Femur (tissue), 1 donor: Measurements from ENCODE around the gene ANO6.
"Not testable (repeated sequence)": the region's sequence is repeated elsewhere in the genome, so short reads cannot be mapped to it uniquely, and the experiment has no call there.

ENCODE experiments used
- DNase-seq: peaks from one replicate; pipeline ENCODE4 v3.0.0-alpha.2; 2017

ANO6 gene

DNA sequence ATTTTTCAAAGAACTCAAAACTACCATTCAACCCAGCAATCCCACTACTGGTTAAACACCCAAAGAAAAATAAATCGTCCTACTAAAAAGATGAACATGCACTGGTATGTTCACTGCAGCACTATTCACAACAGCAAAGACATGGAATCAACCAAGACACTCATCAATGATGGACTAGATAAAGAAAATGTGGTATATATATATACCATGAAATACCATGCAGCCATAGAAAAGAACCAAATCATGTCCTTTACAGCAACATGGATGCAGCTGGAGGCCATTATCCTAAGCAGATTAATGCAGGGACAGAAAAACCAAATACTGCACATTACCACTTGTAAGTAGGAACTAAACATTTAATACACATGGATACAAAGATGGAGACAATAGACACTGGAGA lies 3.8 kb upstream of the ANO6 start:
- no peak for DNase-seq

DNA sequence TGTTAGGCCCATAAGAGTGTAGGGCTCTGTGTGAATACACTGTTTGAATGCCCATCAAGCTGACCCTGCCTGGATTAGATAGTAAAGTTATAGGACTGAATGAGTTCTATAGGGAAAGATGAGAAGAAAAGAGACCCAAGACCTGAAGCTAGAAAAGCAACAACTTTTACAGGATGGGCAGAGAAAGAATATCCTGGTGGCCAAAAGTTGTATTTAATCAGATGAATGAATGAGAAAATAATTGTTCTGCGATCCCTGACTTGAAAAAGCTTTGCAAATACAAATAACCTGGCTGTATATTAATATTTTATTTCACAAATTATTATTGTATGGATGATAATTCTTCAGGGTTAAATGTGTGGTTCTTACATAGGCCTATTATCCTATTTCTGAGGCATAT lies 2.8 kb upstream of the ANO6 start:
- DNase-seq = no peak

DNA sequence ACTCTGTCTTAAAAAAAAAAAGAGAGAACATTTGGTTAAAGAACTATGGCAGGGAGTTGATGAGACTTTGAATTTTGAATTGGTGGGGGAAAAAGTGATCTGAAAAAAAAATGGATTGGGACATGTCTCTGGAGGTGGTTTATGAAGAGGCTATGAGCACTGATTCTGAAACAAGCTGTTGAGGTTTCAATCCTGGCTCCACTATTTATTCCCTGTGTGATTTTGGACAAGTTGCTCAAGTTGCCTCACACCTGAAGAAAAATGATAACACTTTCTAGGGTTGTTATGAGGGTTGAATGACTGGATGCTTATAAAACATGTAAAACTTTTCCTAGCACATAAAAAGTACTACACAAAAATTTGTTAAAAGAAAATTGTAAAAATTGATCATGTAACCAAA lies 1.8 kb upstream of the ANO6 start:
- DNase-seq = no peak

DNA sequence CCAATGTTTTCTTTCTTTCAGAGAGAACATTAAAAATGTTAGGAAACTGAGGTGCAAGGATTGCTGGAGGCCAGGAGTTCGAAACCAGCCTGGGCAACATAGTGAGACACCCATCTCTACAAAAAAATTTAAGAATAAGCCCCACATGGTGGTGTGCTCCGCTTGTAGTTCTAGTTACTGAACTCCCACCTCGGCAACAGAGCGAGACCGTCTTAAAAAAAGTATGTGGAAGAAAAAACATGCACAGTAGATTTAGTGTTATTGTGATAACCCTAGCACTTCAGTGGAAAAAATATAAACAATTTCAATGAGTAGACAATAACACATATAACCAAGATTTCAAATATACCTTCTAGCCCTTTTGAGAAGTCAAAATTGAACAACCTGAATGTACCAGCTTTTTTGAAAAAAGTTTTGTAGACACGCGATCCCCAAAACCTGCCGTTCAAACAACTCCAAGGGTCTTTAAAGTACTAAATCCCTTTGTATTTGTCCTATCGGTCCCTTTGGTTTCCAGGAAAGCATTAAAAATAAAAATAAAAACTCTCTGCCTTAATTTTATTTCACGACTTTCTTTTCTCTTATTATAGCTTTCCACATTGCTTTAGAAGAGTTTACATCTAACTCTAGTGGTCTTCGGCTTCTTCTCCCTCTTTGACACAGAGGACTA lies 1.0 kb upstream of the ANO6 start:
- DNase-seq = peak; percentile 45

DNA sequence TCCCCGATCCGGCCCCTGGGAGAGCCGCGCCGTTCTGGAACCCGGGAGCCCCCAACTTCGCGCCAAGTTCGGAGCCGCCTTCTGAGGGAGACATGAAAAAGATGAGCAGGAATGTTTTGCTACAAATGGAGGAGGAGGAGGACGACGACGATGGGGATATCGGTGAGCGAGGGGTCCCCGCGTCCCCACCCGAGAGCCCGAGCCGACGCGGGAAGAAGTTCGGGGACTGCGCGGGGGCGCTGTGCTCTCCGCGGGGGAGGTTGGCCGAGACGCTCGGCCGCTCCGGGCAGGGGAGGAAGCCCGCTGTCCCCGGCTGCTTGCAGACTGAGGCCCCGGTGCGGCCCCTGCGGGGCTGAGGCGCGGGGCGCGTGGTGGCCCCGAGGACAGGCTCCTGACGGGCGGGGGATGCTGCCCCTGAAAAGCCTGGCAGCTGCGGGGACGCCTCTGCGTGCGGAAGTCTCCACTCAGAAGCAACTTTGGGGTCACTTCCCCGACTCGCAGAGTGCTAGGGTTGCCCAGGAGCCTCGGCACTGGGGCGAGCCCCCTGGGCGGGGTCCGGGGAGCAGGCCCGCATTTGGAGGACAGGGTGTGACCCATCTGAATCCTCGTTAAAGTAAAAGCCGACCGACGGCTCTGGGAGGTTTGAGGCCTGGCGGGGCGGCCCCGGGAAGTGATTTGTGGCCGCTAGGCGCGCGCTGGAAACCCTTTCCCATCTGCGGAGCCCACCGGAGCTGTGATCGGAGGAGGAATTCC lies 511 bp downstream of the ANO6 start:
- DNase-seq = peak; percentile 68

DNA sequence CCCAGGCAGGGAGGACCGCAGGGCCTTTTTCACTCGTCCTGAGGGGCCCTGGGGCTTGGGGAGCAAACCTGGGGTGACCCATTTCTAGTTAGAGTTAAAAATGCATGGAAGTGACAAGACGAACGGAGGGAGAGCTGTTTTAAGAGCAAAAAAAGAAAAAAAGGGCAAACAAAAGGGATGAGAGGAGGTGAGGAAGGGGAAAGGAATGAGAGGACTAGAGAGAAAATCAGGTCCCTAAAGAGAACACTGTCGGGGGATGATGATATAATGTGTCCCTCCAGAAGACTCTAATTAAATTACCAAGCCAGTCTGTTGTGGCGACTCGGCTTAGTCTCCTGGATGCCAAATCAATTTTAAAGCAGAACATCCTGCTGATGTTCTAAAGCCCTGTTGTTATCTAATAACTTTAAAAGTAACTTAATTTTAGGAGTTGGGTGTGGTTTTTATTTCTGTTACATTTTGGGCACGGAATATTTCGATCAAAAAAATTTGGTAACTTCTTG lies 1.1 kb downstream of the ANO6 start:
- no peak for DNase-seq

DNA sequence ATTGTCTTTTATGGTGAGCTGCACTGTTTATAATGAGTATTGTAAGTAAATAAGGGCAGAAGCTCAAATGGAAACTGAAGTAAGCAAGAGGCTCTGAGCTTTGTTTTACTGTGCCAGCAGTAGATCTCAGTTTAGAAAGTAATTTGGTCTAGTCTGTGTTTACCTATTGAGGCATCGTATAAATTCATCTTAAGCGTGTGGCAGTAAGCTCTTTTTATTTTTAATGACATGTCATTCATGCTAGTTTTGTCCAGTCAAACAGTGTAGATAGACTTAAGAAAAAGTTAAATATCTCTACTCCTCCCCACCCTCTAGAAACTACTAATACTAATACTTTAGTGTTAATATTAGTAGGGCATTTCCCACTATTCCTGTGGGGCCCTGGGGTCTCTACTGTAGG lies 2.0 kb downstream of the ANO6 start:
- no peak for DNase-seq

DNA sequence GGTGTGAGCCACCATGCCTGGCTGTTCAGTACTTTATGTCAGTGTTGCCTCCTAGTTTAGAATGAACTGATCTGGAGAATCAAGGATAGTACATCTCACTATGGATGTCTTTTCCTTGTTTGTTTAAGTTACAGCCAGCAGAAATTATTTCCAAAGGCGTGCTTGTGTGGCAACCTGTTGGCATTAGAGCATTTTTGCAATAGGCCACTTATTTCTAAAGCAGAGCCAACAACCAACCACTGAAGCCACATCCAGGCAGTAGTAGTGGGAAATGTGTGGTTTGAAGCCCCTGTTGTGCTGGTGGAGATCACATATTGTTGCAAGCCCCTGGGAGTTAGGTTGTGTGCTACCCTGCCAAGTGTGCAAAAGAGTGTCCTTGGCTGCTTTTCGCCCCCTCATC lies 3.7 kb downstream of the ANO6 start:
- no peak for DNase-seq

DNA sequence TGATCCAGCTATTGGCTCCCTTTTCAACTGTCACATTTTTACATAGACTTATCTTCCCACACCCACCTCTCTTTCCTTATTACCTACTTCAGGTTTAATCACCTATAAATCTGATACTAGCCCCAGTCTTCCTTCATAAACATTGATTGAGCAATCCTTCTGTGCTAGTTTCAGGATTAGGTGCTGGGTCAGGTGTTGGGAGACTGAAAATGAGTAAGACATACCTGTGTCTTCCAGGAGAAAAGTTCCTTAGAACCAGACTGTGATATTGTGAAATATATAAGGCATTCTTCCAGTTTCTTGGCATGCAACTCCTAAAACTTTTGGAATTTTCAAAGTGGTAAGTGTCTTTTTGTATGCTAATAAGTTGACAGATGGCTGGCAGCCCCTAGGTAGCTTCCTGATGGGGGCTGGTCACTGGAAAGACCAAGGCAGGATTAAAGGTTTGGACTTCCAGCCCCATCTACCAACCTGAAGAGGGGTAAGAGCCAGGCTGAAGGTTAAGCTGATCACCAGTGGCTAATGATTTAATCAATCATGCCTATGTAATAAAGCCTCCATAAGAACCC lies 4.6 kb downstream of the ANO6 start:
- no peak for DNase-seq

DNA sequence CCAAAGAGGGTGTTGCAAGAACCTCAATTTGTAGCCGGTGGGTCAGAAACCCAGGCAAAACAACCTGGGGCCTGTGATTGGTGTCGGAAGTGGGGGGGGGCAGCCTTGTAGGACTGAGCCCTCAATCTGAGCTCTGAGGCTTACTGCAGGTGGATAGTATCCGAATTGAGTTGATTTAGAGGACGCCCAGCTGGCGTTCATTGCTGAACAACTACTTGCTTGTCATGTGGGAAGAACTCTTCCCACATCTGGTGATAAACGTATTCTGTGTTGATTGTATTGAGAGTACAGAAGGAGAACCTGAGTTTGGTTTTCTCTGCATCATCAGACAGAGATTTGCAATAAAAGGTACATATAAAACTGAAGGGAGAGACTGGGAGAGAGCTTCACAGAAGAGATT lies 5.1 kb downstream of the ANO6 start:
- no peak for DNase-seq

DNA sequence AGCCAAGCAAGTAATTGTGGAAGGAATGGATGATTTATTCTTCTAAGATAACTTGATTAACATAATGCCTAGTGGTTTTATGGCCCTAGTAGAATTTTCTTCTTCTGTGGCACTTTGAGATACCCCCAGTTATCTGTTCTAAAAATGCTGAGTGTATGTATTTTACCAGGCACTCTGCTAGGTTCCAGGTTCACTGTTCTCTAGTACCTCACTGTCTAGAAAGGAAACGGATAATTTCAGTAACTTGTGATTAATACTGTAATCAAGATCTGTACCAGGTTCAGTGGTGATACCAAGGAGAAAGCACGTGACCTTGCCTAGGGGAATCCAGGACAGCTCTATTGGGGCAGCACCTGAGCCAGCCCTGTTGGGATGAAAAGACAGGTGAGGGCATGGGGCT lies 8.0 kb downstream of the ANO6 start:
- no peak for DNase-seq

DNA sequence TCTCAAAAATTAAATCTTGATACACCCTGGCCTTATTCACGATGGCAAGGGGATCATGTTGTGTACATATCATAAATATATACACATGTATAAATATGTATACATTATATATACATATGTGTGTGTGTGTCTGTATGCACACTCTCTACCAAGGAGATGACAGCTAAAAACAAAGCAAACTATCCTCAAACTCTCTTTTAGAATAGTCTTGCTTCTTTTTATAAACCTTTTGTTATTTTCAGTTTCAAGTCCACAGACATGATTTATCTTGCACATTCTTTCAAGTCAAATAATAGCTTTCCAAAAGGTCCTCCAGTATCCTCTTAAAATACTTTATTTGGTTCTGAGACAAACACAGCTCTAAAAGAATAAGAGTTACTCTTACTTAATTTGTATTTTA lies 8.4 kb downstream of the ANO6 start:
- DNase-seq = no peak

DNA sequence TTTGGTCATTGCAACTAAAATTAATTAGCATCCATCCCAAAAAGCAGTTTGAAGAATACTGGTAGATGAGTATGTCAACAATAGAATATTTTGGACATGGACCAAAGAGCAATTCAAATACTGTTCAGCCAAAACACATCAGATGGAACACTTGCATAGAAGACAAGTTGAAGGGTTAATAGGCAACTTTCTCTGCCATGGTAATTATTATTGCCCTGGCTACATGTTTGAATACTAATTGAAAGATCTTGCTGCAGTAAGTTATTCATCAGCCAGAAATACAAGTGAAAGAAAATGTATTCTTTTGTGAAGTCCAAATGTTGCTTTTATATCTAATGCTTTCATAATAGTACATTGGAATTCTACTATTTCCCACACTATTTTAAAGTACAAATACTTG lies 10.1 kb downstream of the ANO6 start:
- no peak for DNase-seq

DNA sequence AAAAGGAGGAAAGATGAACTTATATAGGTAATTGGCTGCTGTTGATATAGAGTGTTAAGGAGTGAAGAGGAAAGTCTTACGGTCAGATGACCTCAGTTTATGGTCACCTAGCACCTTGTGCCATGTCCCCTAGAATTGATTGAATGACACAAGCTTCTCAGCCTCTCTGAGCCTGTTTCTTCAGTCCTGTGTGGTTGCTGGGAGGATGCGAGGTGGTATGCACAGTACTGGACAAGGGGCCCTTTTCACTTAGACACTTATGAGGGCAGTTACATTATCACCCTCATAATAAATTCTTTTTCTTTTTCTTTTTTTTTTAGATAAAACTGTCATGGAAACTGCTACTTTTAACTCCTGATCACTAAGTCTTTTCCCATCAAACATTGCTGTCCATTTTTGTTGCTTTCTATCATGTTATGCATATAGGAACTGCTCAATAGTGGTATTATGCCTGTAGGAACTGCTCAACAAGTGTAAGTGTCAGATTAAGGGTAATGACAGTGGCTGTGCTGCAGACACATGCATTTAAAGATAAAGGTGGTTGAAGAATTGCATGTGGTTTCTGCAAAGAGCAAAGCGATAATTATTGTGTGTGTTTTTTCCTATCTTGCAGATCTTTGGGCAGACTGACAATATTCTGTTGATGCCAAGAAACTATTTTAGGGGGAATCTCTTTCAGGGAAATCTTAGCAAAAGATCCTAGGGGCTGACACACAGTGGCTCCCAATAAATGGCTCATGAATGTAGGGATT lies 11.6 kb downstream of the ANO6 start:
- no peak for DNase-seq

DNA sequence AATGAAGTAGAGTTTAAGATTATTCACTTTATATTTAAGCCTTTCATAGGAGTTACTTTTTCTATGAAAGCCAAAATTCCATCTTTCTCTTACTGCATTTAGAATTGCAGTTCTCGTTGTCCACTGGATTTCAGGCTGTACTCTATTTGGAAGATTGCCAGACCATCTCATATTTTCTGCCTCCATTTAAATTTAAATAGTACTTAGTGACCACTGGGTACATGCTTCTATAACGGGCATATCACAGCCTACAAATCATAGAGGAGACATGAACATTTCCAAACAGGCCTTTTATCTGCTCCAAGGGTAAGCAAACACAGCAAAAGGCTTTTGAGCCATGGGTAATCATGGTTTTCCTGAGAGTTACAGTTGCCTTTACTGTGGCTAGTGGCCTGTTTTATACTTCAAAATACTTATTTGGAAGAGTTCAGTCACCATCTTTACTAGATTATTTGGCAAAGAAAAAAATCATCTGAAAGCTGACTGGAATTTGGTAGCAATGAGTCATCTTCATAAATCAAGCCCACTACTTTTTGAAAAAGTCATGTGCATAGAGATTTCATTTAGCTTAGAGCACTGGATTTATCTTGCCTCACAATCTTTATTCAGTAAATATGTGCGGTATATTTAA lies 15.7 kb downstream of the ANO6 start:
- DNase-seq = no peak

DNA sequence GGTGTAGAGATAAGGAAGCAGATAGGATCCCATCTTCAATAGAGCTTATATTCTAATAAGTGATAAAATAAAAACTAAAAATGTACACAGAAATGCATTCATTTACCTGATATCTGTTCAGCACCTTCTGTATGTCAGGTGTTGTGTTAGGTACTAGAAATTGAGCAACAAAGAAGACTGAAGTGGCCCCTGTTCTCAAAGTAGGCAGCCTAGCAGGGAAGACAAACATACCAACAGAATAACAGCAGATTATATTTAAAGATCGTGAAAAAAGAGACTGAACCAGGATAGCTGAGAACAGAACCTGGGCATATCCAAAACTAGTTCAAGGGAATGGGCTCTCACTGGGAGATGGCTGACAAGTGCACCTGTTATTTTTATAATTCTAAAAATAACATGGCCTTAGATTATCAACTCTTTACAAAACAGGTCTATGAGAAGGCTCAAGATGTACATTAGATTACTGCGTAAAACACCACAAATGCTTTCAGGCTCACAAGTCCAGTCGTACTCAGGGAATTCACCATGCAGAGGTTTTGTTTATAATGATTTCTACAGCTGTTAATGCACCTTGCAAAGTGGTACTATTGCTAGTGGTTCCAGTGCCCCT lies 16.4 kb downstream of the ANO6 start:
- DNase-seq = no peak

DNA sequence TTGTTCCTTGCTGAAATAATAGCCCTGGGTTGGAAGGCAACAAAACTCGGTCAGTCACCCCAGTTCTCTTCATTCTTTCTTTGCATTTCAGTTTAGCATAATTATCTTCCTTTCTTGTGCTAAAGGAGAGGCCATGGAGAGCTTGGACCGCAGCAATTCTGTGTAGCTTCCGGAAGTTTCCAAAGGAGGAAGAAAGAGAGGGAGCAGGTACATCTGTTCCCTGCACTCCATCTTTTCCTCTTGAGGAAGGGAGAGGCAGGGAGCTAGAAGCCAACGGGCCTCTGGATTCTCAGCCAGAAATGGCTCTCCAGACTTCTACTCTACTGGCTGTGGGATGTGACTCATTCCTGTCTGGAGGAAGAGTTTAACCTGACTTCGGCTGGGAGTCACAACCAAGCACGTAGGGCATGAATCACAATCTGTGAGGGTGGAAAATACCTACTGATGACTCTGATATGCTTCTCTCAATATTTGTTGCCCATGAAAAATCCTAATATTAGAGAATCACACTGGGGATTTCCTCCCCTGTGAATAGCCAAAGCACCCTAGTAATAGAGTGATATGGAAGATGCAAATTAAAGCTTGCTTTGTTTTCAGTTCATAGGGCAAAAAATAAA lies 17.0 kb downstream of the ANO6 start:
- no peak for DNase-seq

DNA sequence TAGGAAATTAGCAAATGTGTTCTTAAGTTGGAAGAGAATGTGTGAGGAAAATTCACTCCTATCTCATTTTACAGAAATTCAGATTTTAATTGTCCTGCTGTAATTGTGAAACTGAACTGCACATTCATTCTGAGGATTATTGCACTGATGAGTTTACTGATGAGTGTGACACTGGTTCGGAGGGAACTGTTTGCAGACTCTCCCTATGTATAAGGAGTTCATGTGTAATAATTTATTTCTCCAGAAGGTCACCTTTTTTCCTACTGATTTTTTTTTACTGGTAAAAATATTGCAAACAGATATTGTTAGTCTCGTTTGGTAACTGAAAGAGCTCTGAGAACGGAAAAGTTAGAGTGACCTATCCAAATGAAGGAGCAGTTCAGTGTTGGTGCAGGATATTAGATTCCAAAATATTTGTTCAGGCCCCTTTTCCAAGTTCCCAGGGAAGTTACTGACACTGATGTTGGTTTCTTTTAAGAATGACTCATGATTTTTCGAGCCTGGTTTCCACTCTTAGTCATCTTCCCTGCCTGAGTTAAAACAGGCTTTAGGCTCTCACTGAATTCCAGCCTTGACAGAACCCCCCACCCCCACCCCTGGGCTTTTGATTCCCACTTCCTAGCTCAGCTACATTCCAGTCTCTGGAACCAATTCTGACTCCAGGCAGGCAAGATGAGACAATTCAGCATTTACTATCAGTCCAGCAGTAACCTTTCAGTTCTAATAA lies 18.4 kb downstream of the ANO6 start:
- peak; percentile 82 for DNase-seq

DNA sequence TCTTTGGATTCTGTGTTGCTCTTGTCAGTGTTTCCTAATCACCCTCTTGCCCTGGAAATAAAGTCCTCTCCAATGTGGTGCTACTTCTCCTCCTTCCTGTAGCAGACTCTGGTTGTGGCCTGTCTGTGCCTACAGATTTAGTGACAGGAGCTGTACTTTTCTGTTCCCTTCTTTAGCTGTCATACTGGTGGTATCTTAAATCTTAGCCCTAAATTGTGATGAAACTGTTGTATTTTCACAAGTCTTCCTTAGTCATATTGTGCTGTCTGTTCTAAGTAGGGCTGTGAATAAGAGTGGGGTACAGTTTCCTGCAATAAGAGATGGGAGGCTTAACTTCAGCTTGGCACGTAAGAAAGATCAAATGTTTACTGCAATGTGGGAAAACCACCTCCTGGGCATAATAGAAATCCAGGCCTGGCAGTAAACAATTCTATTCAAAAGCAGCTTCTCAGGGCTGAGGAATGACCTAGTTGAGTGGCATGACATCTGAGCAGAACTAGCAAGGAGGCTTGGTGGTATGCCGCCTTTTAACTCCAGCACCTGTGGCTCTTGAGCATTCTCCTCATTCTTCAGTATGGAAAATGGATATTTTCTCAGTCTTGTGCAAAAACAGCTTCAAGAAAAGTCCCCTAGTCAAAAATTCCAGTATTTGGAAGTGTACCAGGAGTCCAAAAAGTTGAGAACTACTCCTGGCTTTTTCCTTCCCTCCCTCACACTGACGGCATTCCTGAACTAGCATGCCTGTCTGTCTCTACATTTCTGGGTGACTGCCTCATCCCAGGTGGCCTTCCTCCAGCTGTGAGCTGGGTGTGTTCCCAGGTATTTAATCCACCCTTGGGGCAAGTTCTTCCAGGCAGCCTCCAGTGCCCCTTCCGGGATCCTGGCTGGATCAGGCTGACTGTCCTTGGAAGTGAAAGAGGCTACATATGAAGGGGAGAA lies 19.5 kb downstream of the ANO6 start:
- DNase-seq = peak; percentile 41

DNA sequence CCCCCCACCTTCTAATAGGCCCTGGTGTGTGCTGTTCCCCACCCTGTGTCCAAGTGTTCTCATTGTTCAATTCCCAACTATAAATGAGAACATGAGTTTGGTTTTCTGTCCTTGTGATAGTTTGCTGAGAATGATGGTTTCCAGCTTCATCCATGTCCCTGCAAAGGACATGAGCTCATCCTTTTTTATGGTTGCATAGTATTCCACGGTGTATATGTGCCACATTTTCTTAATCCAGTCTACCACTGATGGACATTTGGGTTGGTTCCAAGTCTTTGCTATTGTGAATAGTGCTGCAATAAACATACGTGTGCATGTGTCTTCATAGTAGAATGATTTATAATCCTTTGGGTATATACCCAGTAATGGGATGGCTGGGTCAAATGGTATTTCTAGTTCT lies 20.5 kb downstream of the ANO6 start:
- not testable (repeated sequence) for DNase-seq
